ENCODE data around the gene VWA5A. TPM values are rescaled to one million over a fixed set of nuclear protein-coding genes. Genes with fewer than 3 reads are reported as not detected.

Gene VWA5A
- total RNA-seq, 4 donors from 2014 or later, result 1.6 to 2.5 (median 2.1) TPM

DNA sequence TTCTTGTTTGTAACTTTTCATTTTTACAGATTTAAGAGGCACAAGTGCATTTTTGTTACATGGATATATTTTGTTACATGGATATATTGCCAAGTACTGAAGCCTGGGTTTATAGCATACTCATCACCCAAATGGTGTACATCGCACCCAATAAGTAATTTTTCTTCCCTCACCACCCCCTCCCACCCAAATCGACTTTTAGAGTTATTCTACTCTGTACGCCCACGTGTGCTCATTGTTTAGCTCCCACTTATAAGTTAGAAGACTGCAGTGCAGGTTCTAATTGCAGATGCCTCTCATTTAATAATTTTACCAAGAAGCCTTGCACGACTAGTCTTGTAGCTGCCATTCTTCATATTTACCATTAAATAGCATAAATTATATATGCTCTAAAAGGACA is 20.5 kb upstream of the VWA5A start:
- no peaks in the 10 kb centered on the region for H3K4me1 ChIP-seq
- no peaks in the 10 kb centered on the region for H3K36me3 ChIP-seq
- no peak for DNase-seq
- no peak overlapping the region for H3K4me3 ChIP-seq
- no peak for ATAC-seq
- TF ChIP-seq CTCF (IDR thresholded peaks at IDR 0.05 in 4 of 5, conservative IDR thresholded peaks at IDR 0.05 in 1 of 5) (no peak), POLR2A (IDR thresholded peaks at IDR 0.05) (no peak)
- in situ Hi-C loops (cut with MboI; ENCODE audit: low sequenced_read_pairs in 4 of 4), result no loop called here
- H3K9me3 ChIP-seq, result no peaks in the 10 kb centered on the region
- H3K27me3 ChIP-seq, result no peaks in the 10 kb centered on the region
- H3K27ac ChIP-seq, result no peak overlapping the region
- intact Hi-C loops (cut with DNase I; ENCODE audit: low total_unique reads), result no loop called here

GRCh38 chr11:124096364-124096763 is 18.9 kb upstream of the VWA5A start:
- Histone ChIP-seq H3K27ac (no peak overlapping the region), H3K9me3 (no peaks in the 10 kb centered on the region), H3K27me3 (no peaks in the 10 kb centered on the region), H3K4me1 (no peaks in the 10 kb centered on the region), H3K4me3 (no peak overlapping the region), H3K36me3 (no peaks in the 10 kb centered on the region)
- DNase-seq (no peak), ATAC-seq (no peak)
- in situ Hi-C loops (cut with MboI; ENCODE audit: low sequenced_read_pairs in 4 of 4) (no loop called here), intact Hi-C loops (cut with DNase I; ENCODE audit: low total_unique reads) (no loop called here)
- no peak for TF ChIP-seq POLR2A (IDR thresholded peaks at IDR 0.05)
- TF ChIP-seq CTCF (IDR thresholded peaks at IDR 0.05 in 4 of 5, conservative IDR thresholded peaks at IDR 0.05 in 1 of 5), result no peak

- Histone ChIP-seq H3K9me3 (no peaks in the 10 kb centered on the region), H3K27me3 (no peaks in the 10 kb centered on the region), H3K27ac (no peak overlapping the region), H3K4me3 (no peak overlapping the region), H3K36me3 (no peaks in the 10 kb centered on the region), H3K4me1 (no peaks in the 10 kb centered on the region)
- intact Hi-C loops (cut with DNase I; ENCODE audit: low total_unique reads), result no loop called here
- DNase-seq (no peak), ATAC-seq (no peak)
- in situ Hi-C loops (cut with MboI; ENCODE audit: low sequenced_read_pairs in 4 of 4), result no loop called here
- no peak for TF ChIP-seq CTCF (IDR thresholded peaks at IDR 0.05 in 4 of 5, conservative IDR thresholded peaks at IDR 0.05 in 1 of 5)
- no peak for TF ChIP-seq POLR2A (IDR thresholded peaks at IDR 0.05)
Measured at GRCh38 chr11:124098141-124098540, 17.1 kb upstream of the VWA5A start.

DNA sequence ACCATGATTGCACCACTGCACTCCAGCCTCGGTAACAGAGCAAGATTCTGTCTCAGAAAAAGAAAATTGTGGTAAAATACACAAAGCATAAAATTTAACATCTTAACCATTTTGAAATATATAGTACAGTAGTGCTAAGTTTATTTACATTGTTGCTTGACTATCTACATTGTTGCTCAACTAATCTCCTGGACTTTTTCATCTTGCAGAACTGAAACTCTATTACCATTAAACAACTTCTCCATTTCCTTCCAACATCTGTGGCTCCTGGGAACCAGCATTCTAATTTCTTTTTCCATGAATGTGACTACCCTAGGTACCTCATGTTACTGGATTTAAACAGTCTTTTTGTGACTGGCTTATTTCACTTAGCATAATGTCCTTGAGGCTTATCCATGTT is 13.5 kb upstream of the VWA5A start:
- Histone ChIP-seq H3K4me1 (no peaks in the 10 kb centered on the region), H3K27ac (no peak overlapping the region), H3K36me3 (no peaks in the 10 kb centered on the region), H3K4me3 (no peak overlapping the region), H3K9me3 (no peaks in the 10 kb centered on the region), H3K27me3 (no peaks in the 10 kb centered on the region)
- no peak for TF ChIP-seq POLR2A (IDR thresholded peaks at IDR 0.05)
- TF ChIP-seq CTCF (IDR thresholded peaks at IDR 0.05 in 4 of 5, conservative IDR thresholded peaks at IDR 0.05 in 1 of 5), result no peak
- intact Hi-C loops (cut with DNase I; ENCODE audit: low total_unique reads) (no loop called here), in situ Hi-C loops (cut with MboI; ENCODE audit: low sequenced_read_pairs in 4 of 4) (no loop called here)
- DNase-seq, result no peak
- no peak for ATAC-seq

GRCh38 chr11:124108156-124108555 is 7.1 kb upstream of the VWA5A start:
- Histone ChIP-seq H3K27me3 (no peaks in the 10 kb centered on the region), H3K4me3 (no peak overlapping the region), H3K9me3 (no peaks in the 10 kb centered on the region), H3K4me1 (no peaks in the 10 kb centered on the region), H3K27ac (no peak overlapping the region), H3K36me3 (no peaks in the 10 kb centered on the region)
- in situ Hi-C loops (cut with MboI; ENCODE audit: low sequenced_read_pairs in 4 of 4) (no loop called here), intact Hi-C loops (cut with DNase I; ENCODE audit: low total_unique reads) (no loop called here)
- TF ChIP-seq CTCF (IDR thresholded peaks at IDR 0.05 in 4 of 5, conservative IDR thresholded peaks at IDR 0.05 in 1 of 5) (no peak), POLR2A (IDR thresholded peaks at IDR 0.05) (no peak)
- ATAC-seq (no peak), DNase-seq (no peak)
